Esophagus muscularis mucosa (tissue), 3 donors: ENCODE results near the gene C13orf42.
"Not testable (repeated sequence)": the region's sequence is repeated elsewhere in the genome, so short reads cannot be mapped to it uniquely, and the experiment has no call there.

Experiments
- POLR2A ChIP-seq: fragments of 450-650 bp; IDR thresholded peaks from one replicate; pipeline ENCODE4 v1.6.1; 2017; ENCODE audit warnings: antibody characterized with exemption, moderate library complexity, mild to moderate bottlenecking, low read depth
- POLR2AphosphoS5 ChIP-seq, 2 donors: sonication (generic); formaldehyde crosslinking; IDR thresholded peaks; one replicate each; pipeline ENCODE4 v1.6.1; 2017; ENCODE audit warnings: antibody characterized with exemption in 2 of 2
- TF ChIP-seq, protein P1 (sequence below), 3 experiments: fragments of 200-600 bp in 2 of 3; fragments of 450-650 bp in 1 of 3; sonication (generic) in 2 of 3; IDR thresholded peaks; one replicate each; pipeline ENCODE4 v1.5.1; 2017 to 2019; ENCODE audit warnings: antibody characterized with exemption in 3 of 3, mild to moderate bottlenecking in 2 of 3, moderate library complexity in 1 of 3

GRCh38 chr13:51080478-51081065 is 30.5 kb downstream of the C13orf42 start:
- TF ChIP-seq, protein P1, sequence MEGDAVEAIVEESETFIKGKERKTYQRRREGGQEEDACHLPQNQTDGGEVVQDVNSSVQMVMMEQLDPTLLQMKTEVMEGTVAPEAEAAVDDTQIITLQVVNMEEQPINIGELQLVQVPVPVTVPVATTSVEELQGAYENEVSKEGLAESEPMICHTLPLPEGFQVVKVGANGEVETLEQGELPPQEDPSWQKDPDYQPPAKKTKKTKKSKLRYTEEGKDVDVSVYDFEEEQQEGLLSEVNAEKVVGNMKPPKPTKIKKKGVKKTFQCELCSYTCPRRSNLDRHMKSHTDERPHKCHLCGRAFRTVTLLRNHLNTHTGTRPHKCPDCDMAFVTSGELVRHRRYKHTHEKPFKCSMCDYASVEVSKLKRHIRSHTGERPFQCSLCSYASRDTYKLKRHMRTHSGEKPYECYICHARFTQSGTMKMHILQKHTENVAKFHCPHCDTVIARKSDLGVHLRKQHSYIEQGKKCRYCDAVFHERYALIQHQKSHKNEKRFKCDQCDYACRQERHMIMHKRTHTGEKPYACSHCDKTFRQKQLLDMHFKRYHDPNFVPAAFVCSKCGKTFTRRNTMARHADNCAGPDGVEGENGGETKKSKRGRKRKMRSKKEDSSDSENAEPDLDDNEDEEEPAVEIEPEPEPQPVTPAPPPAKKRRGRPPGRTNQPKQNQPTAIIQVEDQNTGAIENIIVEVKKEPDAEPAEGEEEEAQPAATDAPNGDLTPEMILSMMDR (IDR thresholded peaks at IDR 0.05) = not testable (repeated sequence)
- not testable (repeated sequence) for TF ChIP-seq POLR2A; POLR2AphosphoS5 (IDR thresholded peaks at IDR 0.05)
